ENCODE results near the gene EDEM1. TPM values are rescaled to one million over a fixed set of nuclear protein-coding genes. Genes with fewer than 3 reads are reported as not detected.

Gene EDEM1
- total and polyA plus RNA-seq, 10 of the 15 experiments (the other 5 are each of a cell fraction or from before 2014, with no cell fraction given) = 18.9 to 138 (median 57.5) TPM

DNA sequence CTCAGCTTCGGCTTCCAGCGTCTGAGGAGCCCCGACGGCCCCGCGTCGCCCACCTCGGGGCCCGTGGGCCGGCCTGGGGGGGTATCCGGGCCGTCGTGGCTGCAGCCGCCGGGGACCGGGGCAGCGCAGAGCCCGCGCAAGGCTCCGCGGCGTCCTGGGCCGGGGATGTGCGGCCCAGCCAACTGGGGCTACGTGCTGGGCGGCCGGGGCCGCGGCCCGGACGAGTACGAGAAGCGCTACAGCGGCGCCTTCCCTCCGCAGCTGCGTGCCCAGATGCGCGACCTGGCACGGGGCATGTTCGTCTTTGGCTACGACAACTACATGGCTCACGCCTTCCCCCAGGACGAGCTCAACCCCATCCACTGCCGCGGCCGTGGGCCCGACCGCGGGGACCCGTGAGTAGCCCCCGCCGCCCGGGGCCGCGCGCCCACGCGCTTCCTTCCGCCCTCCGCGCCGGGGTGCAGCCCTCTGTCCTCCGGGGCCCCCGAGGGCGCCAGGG lies 462 bp downstream of the EDEM1 start (continued):
- TF ChIP-seq, protein P1, sequence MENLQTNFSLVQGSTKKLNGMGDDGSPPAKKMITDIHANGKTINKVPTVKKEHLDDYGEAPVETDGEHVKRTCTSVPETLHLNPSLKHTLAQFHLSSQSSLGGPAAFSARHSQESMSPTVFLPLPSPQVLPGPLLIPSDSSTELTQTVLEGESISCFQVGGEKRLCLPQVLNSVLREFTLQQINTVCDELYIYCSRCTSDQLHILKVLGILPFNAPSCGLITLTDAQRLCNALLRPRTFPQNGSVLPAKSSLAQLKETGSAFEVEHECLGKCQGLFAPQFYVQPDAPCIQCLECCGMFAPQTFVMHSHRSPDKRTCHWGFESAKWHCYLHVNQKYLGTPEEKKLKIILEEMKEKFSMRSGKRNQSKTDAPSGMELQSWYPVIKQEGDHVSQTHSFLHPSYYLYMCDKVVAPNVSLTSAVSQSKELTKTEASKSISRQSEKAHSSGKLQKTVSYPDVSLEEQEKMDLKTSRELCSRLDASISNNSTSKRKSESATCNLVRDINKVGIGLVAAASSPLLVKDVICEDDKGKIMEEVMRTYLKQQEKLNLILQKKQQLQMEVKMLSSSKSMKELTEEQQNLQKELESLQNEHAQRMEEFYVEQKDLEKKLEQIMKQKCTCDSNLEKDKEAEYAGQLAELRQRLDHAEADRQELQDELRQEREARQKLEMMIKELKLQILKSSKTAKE (IDR thresholded peaks at IDR 0.05; ENCODE audit: low read depth, poor library complexity, severe bottlenecking) = no peak
- TF ChIP-seq SIN3A (IDR thresholded peaks at IDR 0.05; ENCODE audit: low read depth, low read length) = no peak
- TF ChIP-seq EP300 (IDR thresholded peaks at IDR 0.05; ENCODE audit: borderline replicate concordance in 1 of 2, control insufficient read depth in 1 of 2, low read depth in 2 of 2, low read length in 2 of 2) = 0 out of 4 replicates have a peak, but pooled peaks of 1 of the 2 experiments have one; percentile 19
- no peak for TF ChIP-seq ZSCAN29 (IDR thresholded peaks at IDR 0.05)
- TF ChIP-seq SMARCA5 (IDR thresholded peaks at IDR 0.05) = no peak
- no peak for TF ChIP-seq MTA3 (IDR thresholded peaks at IDR 0.05; ENCODE audit: borderline replicate concordance, low read length)
- TF ChIP-seq BHLHE40 (IDR thresholded peaks at IDR 0.05; ENCODE audit: borderline replicate concordance in 1 of 2, low read depth in 2 of 2, low read length in 1 of 2) = peak; percentile 76 to 89
- TF ChIP-seq, protein P2, sequence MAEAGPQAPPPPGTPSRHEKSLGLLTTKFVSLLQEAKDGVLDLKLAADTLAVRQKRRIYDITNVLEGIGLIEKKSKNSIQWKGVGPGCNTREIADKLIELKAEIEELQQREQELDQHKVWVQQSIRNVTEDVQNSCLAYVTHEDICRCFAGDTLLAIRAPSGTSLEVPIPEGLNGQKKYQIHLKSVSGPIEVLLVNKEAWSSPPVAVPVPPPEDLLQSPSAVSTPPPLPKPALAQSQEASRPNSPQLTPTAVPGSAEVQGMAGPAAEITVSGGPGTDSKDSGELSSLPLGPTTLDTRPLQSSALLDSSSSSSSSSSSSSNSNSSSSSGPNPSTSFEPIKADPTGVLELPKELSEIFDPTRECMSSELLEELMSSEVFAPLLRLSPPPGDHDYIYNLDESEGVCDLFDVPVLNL (IDR thresholded peaks at IDR 0.05; ENCODE audit: low read depth, low read length) = no peak
- TF ChIP-seq, protein P3, sequence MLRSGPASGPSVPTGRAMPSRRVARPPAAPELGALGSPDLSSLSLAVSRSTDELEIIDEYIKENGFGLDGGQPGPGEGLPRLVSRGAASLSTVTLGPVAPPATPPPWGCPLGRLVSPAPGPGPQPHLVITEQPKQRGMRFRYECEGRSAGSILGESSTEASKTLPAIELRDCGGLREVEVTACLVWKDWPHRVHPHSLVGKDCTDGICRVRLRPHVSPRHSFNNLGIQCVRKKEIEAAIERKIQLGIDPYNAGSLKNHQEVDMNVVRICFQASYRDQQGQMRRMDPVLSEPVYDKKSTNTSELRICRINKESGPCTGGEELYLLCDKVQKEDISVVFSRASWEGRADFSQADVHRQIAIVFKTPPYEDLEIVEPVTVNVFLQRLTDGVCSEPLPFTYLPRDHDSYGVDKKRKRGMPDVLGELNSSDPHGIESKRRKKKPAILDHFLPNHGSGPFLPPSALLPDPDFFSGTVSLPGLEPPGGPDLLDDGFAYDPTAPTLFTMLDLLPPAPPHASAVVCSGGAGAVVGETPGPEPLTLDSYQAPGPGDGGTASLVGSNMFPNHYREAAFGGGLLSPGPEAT (IDR thresholded peaks at IDR 0.05; ENCODE audit: low read depth) = no peak
- TF ChIP-seq LARP7 (IDR thresholded peaks at IDR 0.05) = peak; percentile 91
- TF ChIP-seq RAD21 (IDR thresholded peaks at IDR 0.05; ENCODE audit: insufficient read depth, low read depth, low read length) = no peak
- TF ChIP-seq, protein P4, sequence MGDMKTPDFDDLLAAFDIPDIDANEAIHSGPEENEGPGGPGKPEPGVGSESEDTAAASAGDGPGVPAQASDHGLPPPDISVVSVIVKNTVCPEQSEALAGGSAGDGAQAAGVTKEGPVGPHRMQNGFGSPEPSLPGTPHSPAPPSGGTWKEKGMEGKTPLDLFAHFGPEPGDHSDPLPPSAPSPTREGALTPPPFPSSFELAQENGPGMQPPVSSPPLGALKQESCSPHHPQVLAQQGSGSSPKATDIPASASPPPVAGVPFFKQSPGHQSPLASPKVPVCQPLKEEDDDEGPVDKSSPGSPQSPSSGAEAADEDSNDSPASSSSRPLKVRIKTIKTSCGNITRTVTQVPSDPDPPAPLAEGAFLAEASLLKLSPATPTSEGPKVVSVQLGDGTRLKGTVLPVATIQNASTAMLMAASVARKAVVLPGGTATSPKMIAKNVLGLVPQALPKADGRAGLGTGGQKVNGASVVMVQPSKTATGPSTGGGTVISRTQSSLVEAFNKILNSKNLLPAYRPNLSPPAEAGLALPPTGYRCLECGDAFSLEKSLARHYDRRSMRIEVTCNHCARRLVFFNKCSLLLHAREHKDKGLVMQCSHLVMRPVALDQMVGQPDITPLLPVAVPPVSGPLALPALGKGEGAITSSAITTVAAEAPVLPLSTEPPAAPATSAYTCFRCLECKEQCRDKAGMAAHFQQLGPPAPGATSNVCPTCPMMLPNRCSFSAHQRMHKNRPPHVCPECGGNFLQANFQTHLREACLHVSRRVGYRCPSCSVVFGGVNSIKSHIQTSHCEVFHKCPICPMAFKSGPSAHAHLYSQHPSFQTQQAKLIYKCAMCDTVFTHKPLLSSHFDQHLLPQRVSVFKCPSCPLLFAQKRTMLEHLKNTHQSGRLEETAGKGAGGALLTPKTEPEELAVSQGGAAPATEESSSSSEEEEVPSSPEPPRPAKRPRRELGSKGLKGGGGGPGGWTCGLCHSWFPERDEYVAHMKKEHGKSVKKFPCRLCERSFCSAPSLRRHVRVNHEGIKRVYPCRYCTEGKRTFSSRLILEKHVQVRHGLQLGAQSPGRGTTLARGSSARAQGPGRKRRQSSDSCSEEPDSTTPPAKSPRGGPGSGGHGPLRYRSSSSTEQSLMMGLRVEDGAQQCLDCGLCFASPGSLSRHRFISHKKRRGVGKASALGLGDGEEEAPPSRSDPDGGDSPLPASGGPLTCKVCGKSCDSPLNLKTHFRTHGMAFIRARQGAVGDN (IDR thresholded peaks at IDR 0.05) = no peak
- no peak for TF ChIP-seq CREB1 (IDR thresholded peaks at IDR 0.05; ENCODE audit: low read depth)
- TF ChIP-seq SRF (IDR thresholded peaks at IDR 0.05; ENCODE audit: low read depth in 2 of 2, low read length in 2 of 2) = peak in 1 of 2 experiments; percentile 30; a peak in 1 of 4 replicates
- TF ChIP-seq, protein P5, sequence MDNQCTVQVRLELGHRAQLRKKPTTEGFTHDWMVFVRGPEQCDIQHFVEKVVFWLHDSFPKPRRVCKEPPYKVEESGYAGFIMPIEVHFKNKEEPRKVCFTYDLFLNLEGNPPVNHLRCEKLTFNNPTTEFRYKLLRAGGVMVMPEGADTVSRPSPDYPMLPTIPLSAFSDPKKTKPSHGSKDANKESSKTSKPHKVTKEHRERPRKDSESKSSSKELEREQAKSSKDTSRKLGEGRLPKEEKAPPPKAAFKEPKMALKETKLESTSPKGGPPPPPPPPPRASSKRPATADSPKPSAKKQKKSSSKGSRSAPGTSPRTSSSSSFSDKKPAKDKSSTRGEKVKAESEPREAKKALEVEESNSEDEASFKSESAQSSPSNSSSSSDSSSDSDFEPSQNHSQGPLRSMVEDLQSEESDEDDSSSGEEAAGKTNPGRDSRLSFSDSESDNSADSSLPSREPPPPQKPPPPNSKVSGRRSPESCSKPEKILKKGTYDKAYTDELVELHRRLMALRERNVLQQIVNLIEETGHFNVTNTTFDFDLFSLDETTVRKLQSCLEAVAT (IDR thresholded peaks at IDR 0.05) = no peak
- TF ChIP-seq BACH1 (IDR thresholded peaks at IDR 0.05; ENCODE audit: borderline replicate concordance) = peak; percentile 46; the same call in 1 of the 2 replicates
- peak; percentile 39; the same call in 1 of the 2 replicates for TF ChIP-seq NR2F1 (conservative IDR thresholded peaks at IDR 0.05)
- no peak for TF ChIP-seq KLF5 (IDR thresholded peaks at IDR 0.05; ENCODE audit: partially characterized antibody)
- TF ChIP-seq PAX5 (IDR thresholded peaks at IDR 0.05; ENCODE audit: borderline replicate concordance, low read depth, low read length) = 0 out of 2 replicates have a peak, but pooled peaks have one; percentile 37
- no peak for TF ChIP-seq RB1 (IDR thresholded peaks at IDR 0.05; ENCODE audit: borderline replicate concordance)

All from GM12878 (cell line).